Muscle layer of duodenum (tissue), 2 donors: Measurements from ENCODE around the gene SYPL1.

Experiments used
- H3K27ac ChIP-seq: one replicate; pipeline ENCODE4 v1.7.0; 2013; ENCODE audit warnings: mild to moderate bottlenecking, low read length
- H3K27me3 ChIP-seq: one replicate; pipeline ENCODE4 v1.7.0; 2013; ENCODE audit warnings: low read depth, mild to moderate bottlenecking, control low read depth, low read length
- H3K36me3 ChIP-seq, 2 donors: one replicate each; pipeline ENCODE4 v1.7.0; 2013; ENCODE audit warnings: low read length in 2 of 2, control low read depth in 1 of 2, mild to moderate bottlenecking in 1 of 2; ENCODE audit not compliant: insufficient read depth in 2 of 2, control insufficient read depth in 1 of 2
- H3K4me1 ChIP-seq, 2 donors: one replicate each; pipeline ENCODE4 v1.7.0; 2013; ENCODE audit warnings: low read length in 2 of 2, mild to moderate bottlenecking in 2 of 2, control low read depth in 1 of 2, moderate library complexity in 1 of 2; ENCODE audit not compliant: insufficient read depth in 2 of 2, control insufficient read depth in 1 of 2
- H3K4me3 ChIP-seq, 2 donors: one replicate each; pipeline ENCODE4 v1.7.0; 2013; ENCODE audit warnings: low read length in 2 of 2, low read depth in 1 of 2, mild to moderate bottlenecking in 1 of 2
- H3K9me3 ChIP-seq, 2 donors: one replicate each; pipeline ENCODE4 v1.7.0; 2013; ENCODE audit warnings: low read length in 2 of 2, control low read depth in 1 of 2, mild to moderate bottlenecking in 1 of 2; ENCODE audit not compliant: control insufficient read depth in 1 of 2
- donor health status: healthy.

The SYPL1 gene

GRCh38 chr7:106104721-106105260 is 7.3 kb downstream of the SYPL1 start:
- Histone ChIP-seq H3K4me3 (no peak overlapping the region), H3K9me3 (no peaks in the 10 kb centered on the region), H3K27ac (no peak overlapping the region), H3K36me3 (no peaks in the 10 kb centered on the region), H3K4me1 (peaks cover 19 to 34% of the 10 kb centered on the region in 2 donors), H3K27me3 (no peaks in the 10 kb centered on the region)

DNA sequence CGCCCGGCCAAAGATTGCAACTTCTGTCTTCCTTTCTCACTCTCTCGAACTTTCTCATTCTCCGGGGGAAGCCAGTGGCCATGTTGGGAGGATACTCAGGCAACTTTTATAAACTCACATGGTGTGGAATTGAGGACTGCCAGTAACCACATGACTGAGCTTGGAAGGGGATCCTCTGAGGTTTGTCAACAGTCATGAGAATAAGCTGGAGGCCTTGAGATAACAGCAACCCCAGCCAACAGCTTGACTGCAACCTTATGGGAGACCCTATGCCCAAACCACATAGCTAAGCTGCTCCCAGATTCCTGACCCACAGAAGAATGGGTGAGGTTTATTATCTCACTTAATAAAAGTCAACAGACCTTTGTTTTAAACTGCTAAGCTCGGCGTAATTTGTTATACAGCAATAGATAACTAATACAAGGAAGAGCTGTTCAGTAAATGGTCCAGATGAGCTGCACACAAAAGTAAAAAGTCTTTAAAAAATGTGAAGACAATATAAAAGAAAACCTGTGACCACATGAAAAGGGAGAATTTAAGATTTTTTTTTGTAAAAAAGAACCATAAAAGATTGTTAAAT is 9.6 kb downstream of the SYPL1 start:
- no peaks in the 10 kb centered on the region for H3K9me3 ChIP-seq
- peaks cover 5 to 28% of the 10 kb centered on the region in 2 donors for H3K4me1 ChIP-seq
- H3K36me3 ChIP-seq = no peaks in the 10 kb centered on the region
- H3K27ac ChIP-seq = no peak overlapping the region
- H3K4me3 ChIP-seq = no peak overlapping the region
- no peaks in the 10 kb centered on the region for H3K27me3 ChIP-seq

GRCh38 chr7:106101726-106102125 is 10.4 kb downstream of the SYPL1 start:
- peaks cover 5 to 28% of the 10 kb centered on the region in 2 donors for H3K4me1 ChIP-seq
- H3K27me3 ChIP-seq = no peaks in the 10 kb centered on the region
- H3K4me3 ChIP-seq = no peak overlapping the region
- peaks cover 2% of the 10 kb centered on the region in 2 donors for H3K36me3 ChIP-seq
- no peak overlapping the region for H3K27ac ChIP-seq
- no peaks in the 10 kb centered on the region for H3K9me3 ChIP-seq

GRCh38 chr7:106100863-106101629 is 11.1 kb downstream of the SYPL1 start:
- Histone ChIP-seq H3K27ac (no peak overlapping the region), H3K27me3 (no peaks in the 10 kb centered on the region), H3K4me1 (peaks cover 5 to 28% of the 10 kb centered on the region in 2 donors)

GRCh38 chr7:106099539-106099938 is 12.6 kb downstream of the SYPL1 start:
- no peaks in the 10 kb centered on the region for H3K27me3 ChIP-seq
- H3K4me1 ChIP-seq = peaks cover 5 to 18% of the 10 kb centered on the region in 2 donors
- no peak overlapping the region for H3K4me3 ChIP-seq
- no peaks in the 10 kb centered on the region for H3K9me3 ChIP-seq
- peaks cover 7 to 10% of the 10 kb centered on the region in 2 donors for H3K36me3 ChIP-seq
- H3K27ac ChIP-seq = no peak overlapping the region

More at GRCh38 chr7:106100863-106101629, 11.1 kb downstream of the SYPL1 start:
- Histone ChIP-seq H3K4me3 (no peak overlapping the region), H3K36me3 (peaks cover 6 to 7% of the 10 kb centered on the region in 2 donors), H3K9me3 (no peaks in the 10 kb centered on the region)

DNA sequence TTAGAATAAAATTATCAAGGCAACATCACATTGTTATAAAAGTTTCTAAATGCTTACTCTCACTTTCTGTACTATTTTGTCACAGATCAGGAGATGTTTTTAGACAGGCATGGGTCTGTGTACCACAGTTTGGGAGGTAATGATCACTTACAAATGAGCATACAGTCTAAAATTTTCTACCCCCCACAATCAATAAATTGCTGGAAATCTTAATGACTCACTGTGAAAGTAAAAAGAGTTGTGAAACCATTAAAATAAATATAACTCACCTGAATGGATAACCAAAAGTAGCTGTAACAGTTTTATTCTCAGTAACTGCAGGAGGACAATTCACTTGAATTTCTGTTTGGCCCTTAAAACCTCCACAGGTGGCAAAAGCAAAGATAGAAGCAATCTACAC is 13.2 kb downstream of the SYPL1 start:
- Histone ChIP-seq H3K9me3 (no peaks in the 10 kb centered on the region), H3K27me3 (no peaks in the 10 kb centered on the region), H3K4me1 (peaks cover 5 to 18% of the 10 kb centered on the region in 2 donors), H3K4me3 (no peak overlapping the region), H3K36me3 (peaks cover 7 to 13% of the 10 kb centered on the region in 2 donors), H3K27ac (no peak overlapping the region)

DNA sequence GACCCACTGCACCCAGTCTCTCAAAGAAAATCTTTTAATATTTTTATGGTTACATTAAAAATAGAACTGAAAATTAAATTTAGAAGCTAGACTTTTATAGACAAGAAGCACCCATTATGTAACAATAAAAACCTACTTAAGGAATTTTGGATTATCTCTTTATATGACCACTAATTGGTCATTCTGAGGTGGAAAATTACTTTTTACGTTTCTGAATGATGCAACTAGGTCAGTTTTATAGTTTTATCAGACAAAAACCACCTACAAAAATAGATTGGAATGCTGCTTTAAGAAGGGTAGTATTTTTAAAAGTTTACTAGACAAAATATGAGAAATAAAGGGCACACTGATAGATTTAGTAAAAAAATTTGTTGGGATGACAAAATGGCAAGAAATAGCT is 16.5 kb downstream of the SYPL1 start:
- Histone ChIP-seq H3K4me1 (peaks cover 0 to 9% of the 10 kb centered on the region in 2 donors), H3K4me3 (no peak overlapping the region), H3K36me3 (peaks cover 20 to 30% of the 10 kb centered on the region in 2 donors), H3K9me3 (no peaks in the 10 kb centered on the region), H3K27ac (no peak overlapping the region), H3K27me3 (no peaks in the 10 kb centered on the region)

DNA sequence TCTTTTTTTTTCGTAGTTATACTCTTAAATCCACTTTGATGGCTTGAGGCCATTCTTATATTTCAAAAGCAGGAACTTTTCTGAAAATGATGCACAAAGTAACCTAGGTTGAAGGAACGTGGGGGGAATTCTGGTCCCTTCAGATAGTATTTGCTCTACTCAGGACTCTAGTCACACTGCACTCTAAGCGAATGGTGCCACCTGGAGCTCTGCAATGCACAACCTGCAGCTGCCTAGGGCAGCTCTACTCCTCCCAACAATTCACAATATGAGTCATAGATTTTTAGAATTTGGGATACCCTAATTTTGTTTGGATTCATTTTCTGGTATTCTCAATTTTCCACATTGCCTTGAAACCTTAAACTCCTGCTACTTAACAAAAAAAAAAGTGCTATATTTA is 17.3 kb downstream of the SYPL1 start:
- Histone ChIP-seq H3K4me1 (peaks cover 0 to 4% of the 10 kb centered on the region in 2 donors), H3K4me3 (no peak overlapping the region), H3K27ac (no peak overlapping the region), H3K36me3 (peaks cover 29 to 37% of the 10 kb centered on the region in 2 donors), H3K9me3 (no peaks in the 10 kb centered on the region), H3K27me3 (no peaks in the 10 kb centered on the region)

DNA sequence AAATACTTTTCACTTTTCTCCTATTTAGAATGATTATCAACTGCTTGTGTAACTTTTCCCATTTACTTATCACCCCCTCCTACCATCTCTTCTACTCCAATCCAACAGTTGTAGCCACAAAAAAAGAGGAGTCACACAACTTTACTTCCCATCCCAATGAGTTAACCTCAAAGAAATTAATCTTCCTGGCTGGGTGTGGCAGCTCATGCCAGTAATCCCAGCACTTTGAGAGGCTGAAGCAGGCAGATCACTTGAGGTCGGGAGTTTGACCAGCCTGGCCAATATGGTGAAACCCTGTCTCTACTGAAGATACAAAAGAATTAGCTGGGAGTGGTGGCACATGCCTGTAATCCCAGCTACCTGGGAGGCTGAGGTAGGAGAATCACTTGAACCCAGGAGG is 19.9 kb downstream of the SYPL1 start:
- Histone ChIP-seq H3K4me3 (no peak overlapping the region), H3K9me3 (no peaks in the 10 kb centered on the region), H3K4me1 (no peaks in the 10 kb centered on the region), H3K27me3 (no peaks in the 10 kb centered on the region), H3K36me3 (peaks cover 38 to 43% of the 10 kb centered on the region in 2 donors), H3K27ac (no peak overlapping the region)

- H3K9me3 ChIP-seq = no peaks in the 10 kb centered on the region
- no peak overlapping the region for H3K4me3 ChIP-seq
- H3K27ac ChIP-seq = no peak overlapping the region
- H3K27me3 ChIP-seq = no peaks in the 10 kb centered on the region
- no peaks in the 10 kb centered on the region for H3K4me1 ChIP-seq
- H3K36me3 ChIP-seq = peaks cover 31 to 34% of the 10 kb centered on the region in 2 donors
Observed at GRCh38 chr7:106089647-106090046, 22.5 kb downstream of the SYPL1 start.

GRCh38 chr7:106088014-106088413 is 24.1 kb downstream of the SYPL1 start:
- Histone ChIP-seq H3K4me3 (no peak overlapping the region), H3K27ac (no peak overlapping the region)

More at GRCh38 chr7:106088014-106088413, 24.1 kb downstream of the SYPL1 start:
- H3K4me1 ChIP-seq = no peaks in the 10 kb centered on the region
- H3K36me3 ChIP-seq = peaks cover 29 to 30% of the 10 kb centered on the region in 2 donors
- H3K27me3 ChIP-seq = no peaks in the 10 kb centered on the region
- no peaks in the 10 kb centered on the region for H3K9me3 ChIP-seq
